Stimulated activated CD8-positive, alpha-beta memory T cell treated with anti-CD3 and anti-CD28 coated beads, Interleukin-7, amount 100 ng/mL, for 48 hours (primary cell): ENCODE measurements around the gene WNT2B.

Experiments
- DNase-seq, 2 donors: peaks; one replicate each; pipeline ENCODE4 v3.0.0-alpha.2; 2020; ENCODE audit warnings: low read depth in 1 of 2; ENCODE audit errors: extremely low read depth in 1 of 2

Gene WNT2B

DNA sequence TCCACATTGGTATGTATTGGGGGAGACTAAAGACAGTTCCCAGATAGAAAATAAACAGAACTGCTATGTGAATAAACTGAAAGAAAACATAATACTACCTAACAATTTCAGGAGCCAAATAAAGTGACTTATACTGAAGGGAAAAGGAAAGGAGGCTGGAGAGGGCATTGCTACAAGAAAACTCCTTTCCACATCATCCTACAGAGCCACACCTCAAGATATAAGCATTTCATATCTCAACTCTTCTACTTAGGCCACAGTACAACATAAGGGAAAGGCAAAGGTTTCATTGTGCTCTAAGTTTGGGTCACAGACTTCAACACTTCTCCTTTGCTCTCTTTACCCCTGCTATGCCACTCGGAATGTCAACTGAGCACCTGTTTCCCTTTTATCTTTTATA is 55.3 kb downstream of the WNT2B start:
- no peak for DNase-seq

DNA sequence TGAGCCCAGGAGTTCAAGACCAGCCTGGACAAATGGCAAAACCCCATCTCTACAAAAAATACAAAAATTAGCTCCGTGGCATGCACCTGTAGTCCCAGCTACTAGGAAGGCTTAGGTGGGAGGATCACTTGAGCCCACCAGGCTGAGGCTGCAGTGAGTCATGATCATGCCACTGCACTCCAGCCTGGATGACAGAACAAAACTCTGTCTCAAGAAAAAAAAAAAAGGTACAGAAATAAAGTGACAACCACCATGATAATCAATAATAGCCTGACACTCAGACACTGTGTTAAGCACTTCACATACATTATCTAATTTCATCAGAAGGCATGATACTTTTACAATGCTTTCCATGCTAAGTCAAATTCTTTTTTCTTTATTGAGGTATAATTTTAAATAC is 57.0 kb downstream of the WNT2B start:
- DNase-seq = no peak

- DNase-seq = no peak
Observed at GRCh38 chr1:112575154-112575804, 66.5 kb downstream of the WNT2B start.

- DNase-seq = no peak
Observed at GRCh38 chr1:112576240-112576639, 67.5 kb downstream of the WNT2B start.
